HT-29 (cell line): ENCODE results near the gene MCCD1. TPM values are rescaled to one million over a fixed set of nuclear protein-coding genes. Genes with fewer than 3 reads are reported as not detected.
A peak's percentile ranks its signal among the peaks of the same experiment; 100 is the strongest.

Source experiments
- DNase-seq: peaks from one replicate; pipeline ENCODE4 v3.0.0-alpha.2; 2015; ENCODE audit warnings: low spot score
- small RNA-seq: library from RNA; depleted of rRNA; stranded (forward); fragments of <200 nt; gene quantifications from one replicate; pipeline ENCODE3, GENCODE V24; 2014
- total RNA-seq: library from RNA; depleted of rRNA; stranded (reverse); fragments of >200 nt; shearing (Covaris generic); gene quantifications from 2 replicates; pipeline ENCODE4 v1.2.3, GENCODE V29; 2014; rRNA removed

Gene MCCD1
- total RNA-seq, 1 experiment from 2014 or later: not detected

GRCh38 chr6:31569861-31570536 is 41.2 kb downstream of the MCCD1 start:
- DNase-seq: no peak

- DNase-seq: no peak
Observed at GRCh38 chr6:31572041-31572911, 43.5 kb downstream of the MCCD1 start, which contains the start of gene LTA. Gene LTA, plus strand, starts transcription at chr6:31572289. Its CDS starts 454 bp downstream, at chr6:31572743.

- no peak for DNase-seq
Observed at GRCh38 chr6:31573239-31574105, 44.7 kb downstream of the MCCD1 start.

- DNase-seq: no peak
Observed at GRCh38 chr6:31574106-31575061, 45.6 kb downstream of the MCCD1 start.

GRCh38 chr6:31575335-31575901 is 46.7 kb downstream of the MCCD1 start, which contains the start of gene TNF:
Gene TNF, plus strand, starts transcription at chr6:31575565. Its CDS starts 177 bp downstream, at chr6:31575742.
- DNase-seq: no peak

GRCh38 chr6:31575952-31576685 is 47.4 kb downstream of the MCCD1 start:
- DNase-seq: no peak

GRCh38 chr6:31576897-31577578 is 48.3 kb downstream of the MCCD1 start:
- DNase-seq: no peak

- no peak for DNase-seq
Observed at GRCh38 chr6:31577579-31577966, 48.8 kb downstream of the MCCD1 start.

GRCh38 chr6:31578184-31579118 is 49.7 kb downstream of the MCCD1 start:
- no peak for DNase-seq

- DNase-seq: no peak
Observed at GRCh38 chr6:31579119-31579505, 50.4 kb downstream of the MCCD1 start.

Small RNA genes within 50 kb of the gene (small RNA-seq; reads per million reads assigned to genes)
- not detected for gene AL663061.1
- not detected for gene RF00019
- gene SNORD117: 133 reads per million, percentile 97 among the genes with 10 or more reads in this experiment
- gene SNORD84: not detected

Other genes with a start within 250 kb of the MCCD1 start
- gene HLA-B, start 171.8 kb upstream of the MCCD1 start, total RNA-seq: 15.3 and 19.8 TPM in 2 replicates
- 36.1 and 39.2 TPM in 2 replicates for gene MICA, start 125.4 kb upstream of the MCCD1 start, total RNA-seq
- gene MICB, start 30.8 kb upstream of the MCCD1 start, total RNA-seq: 0.66 and 0.89 TPM in 2 replicates
- 685 and 711 TPM in 2 replicates for gene DDX39B, start 13.0 kb downstream of the MCCD1 start, total RNA-seq
- not detected in 2 replicates for gene ATP6V1G2, start 17.6 kb downstream of the MCCD1 start, total RNA-seq
- 26.4 and 29.2 TPM in 2 replicates for gene NFKBIL1, start 18.6 kb downstream of the MCCD1 start, total RNA-seq
- not detected in 2 replicates for gene LTA, start 43.3 kb downstream of the MCCD1 start, total RNA-seq
- gene TNF, start 46.6 kb downstream of the MCCD1 start, total RNA-seq: 0.08 TPM in 1 of 2 replicates, not detected in the other
- 0.13 TPM in 1 of 2 replicates, not detected in the other for gene LTB, start 53.5 kb downstream of the MCCD1 start, total RNA-seq
- gene LST1, start 57.3 kb downstream of the MCCD1 start, total RNA-seq: not detected in 2 replicates
- not detected in 2 replicates for gene NCR3, start 64.0 kb downstream of the MCCD1 start, total RNA-seq
- gene AIF1, start 86.3 kb downstream of the MCCD1 start, total RNA-seq: not detected in 2 replicates
- 128 and 172 TPM in 2 replicates for gene PRRC2A, start 91.8 kb downstream of the MCCD1 start, total RNA-seq
- gene BAG6, start 123.7 kb downstream of the MCCD1 start, total RNA-seq: 307 and 336 TPM in 2 replicates
- gene APOM, start 126.9 kb downstream of the MCCD1 start, total RNA-seq: 1.8 and 4.2 TPM in 2 replicates
- gene C6orf47, start 131.8 kb downstream of the MCCD1 start, total RNA-seq: 24.7 and 29.1 TPM in 2 replicates
- gene GPANK1, start 136.0 kb downstream of the MCCD1 start, total RNA-seq: 11.7 and 17.2 TPM in 2 replicates
- 219 and 225 TPM in 2 replicates for gene CSNK2B, start 137.1 kb downstream of the MCCD1 start, total RNA-seq
- 3.5 and 3.6 TPM in 2 replicates for gene LY6G5B, start 141.0 kb downstream of the MCCD1 start, total RNA-seq
- 0.76 and 2.1 TPM in 2 replicates for gene LY6G5C, start 152.1 kb downstream of the MCCD1 start, total RNA-seq
- 32.5 and 37.9 TPM in 2 replicates for gene ABHD16A, start 174.4 kb downstream of the MCCD1 start, total RNA-seq
- not detected in 2 replicates for gene LY6G6F, start 177.9 kb downstream of the MCCD1 start, total RNA-seq
- not detected in 2 replicates for gene LY6G6D, start 186.4 kb downstream of the MCCD1 start, total RNA-seq
- not detected in 2 replicates for gene LY6G6C, start 192.8 kb downstream of the MCCD1 start, total RNA-seq
- 0.18 TPM in 1 of 2 replicates, not detected in the other for gene MPIG6B, start 194.4 kb downstream of the MCCD1 start, total RNA-seq
- 107 and 116 TPM in 2 replicates for gene DDAH2, start 200.3 kb downstream of the MCCD1 start, total RNA-seq
- gene CLIC1, start 207.6 kb downstream of the MCCD1 start, total RNA-seq: 914 and 960 TPM in 2 replicates
- 19.6 and 20.9 TPM in 2 replicates for gene MSH5, start 211.0 kb downstream of the MCCD1 start, total RNA-seq
- 6.3 and 11.6 TPM in 2 replicates for gene SAPCD1, start 233.7 kb downstream of the MCCD1 start, total RNA-seq
- 5.6 and 11.2 TPM in 2 replicates for gene VWA7, start 248.4 kb downstream of the MCCD1 start, total RNA-seq